HEK293 (cell line): ENCODE results near the gene MLXIPL.

Experiments
- CTCF ChIP-seq: fragments of 450-650 bp; formaldehyde crosslinking; IDR thresholded peaks from 2 replicates; pipeline ENCODE4 v1.5.1; 2016; ENCODE audit warnings: missing biosample characterization, missing genetic modification characterization
- MEIS1 ChIP-seq: sonication (generic); formaldehyde crosslinking; IDR thresholded peaks from 2 replicates; pipeline ENCODE4 v1.8.1; 2022; ENCODE audit warnings: missing genetic modification reagents, mild to moderate bottlenecking, borderline replicate concordance
- PBX3 ChIP-seq: sonication (generic); formaldehyde crosslinking; IDR thresholded peaks from 2 replicates; pipeline ENCODE4 v1.8.1; 2022; ENCODE audit warnings: mild to moderate bottlenecking, moderate library complexity, missing genetic modification reagents
- SALL2 ChIP-seq: fragments of 450-650 bp; formaldehyde crosslinking; IDR thresholded peaks from 2 replicates; pipeline ENCODE4 v1.5.0; 2017; ENCODE audit warnings: missing biosample characterization, mild to moderate bottlenecking, missing genetic modification characterization, borderline replicate concordance
- ZBTB17 ChIP-seq: fragments of 450-650 bp; formaldehyde crosslinking; IDR thresholded peaks from 2 replicates; pipeline ENCODE4 v1.5.1; 2016; ENCODE audit warnings: missing biosample characterization, missing genetic modification characterization
- ZNF138 ChIP-seq: fragments of 450-650 bp; formaldehyde crosslinking; IDR thresholded peaks from 2 replicates; pipeline ENCODE4 v1.5.1; 2016; ENCODE audit warnings: missing biosample characterization, missing genetic modification characterization, borderline replicate concordance
- ZNF362 ChIP-seq: fragments of 450-650 bp; formaldehyde crosslinking; IDR thresholded peaks from 2 replicates; pipeline ENCODE4 v1.5.1; 2016; ENCODE audit warnings: missing biosample characterization, missing genetic modification characterization
- ZNF423 ChIP-seq: fragments of 450-650 bp; formaldehyde crosslinking; IDR thresholded peaks from 2 replicates; pipeline ENCODE4 v1.5.1; 2016; ENCODE audit warnings: missing biosample characterization, missing genetic modification characterization
- ZNF600 ChIP-seq: fragments of 450-650 bp; formaldehyde crosslinking; IDR thresholded peaks from 2 replicates; pipeline ENCODE4 v1.5.1; 2016; ENCODE audit warnings: missing biosample characterization, missing genetic modification characterization

GRCh38 chr7:73556208-73557107 lies 67.9 kb downstream of the MLXIPL start:
- TF ChIP-seq CTCF (no peak), ZNF138 (tag by site-specific recombination) (no peak), ZNF362 (tag by site-specific recombination) (no peak), MEIS1 (CRISPR knock-in tag) (no peak), ZNF600 (tag by site-specific recombination) (no peak), PBX3 (CRISPR knock-in tag) (no peak), ZBTB17 (tag by site-specific recombination) (peak; percentile 51), ZNF423 (tag by site-specific recombination) (no peak), SALL2 (tag by site-specific recombination) (no peak)
